HFF-Myc (cell line): ENCODE data around the gene ANKRD28.

Experiments
- DNase-seq: peaks from one replicate; pipeline ENCODE4 v3.0.0-alpha.2; 2011; ENCODE audit warnings: low read depth; ENCODE audit errors: extremely low read depth
- H3K4me3 ChIP-seq: replicated peaks from 2 replicates; pipeline ENCODE4 v1.5.1; 2011; ENCODE audit warnings: low read depth, mild to moderate bottlenecking, control low read depth, low read length
- CTCF ChIP-seq: IDR thresholded peaks from 2 replicates; pipeline ENCODE4 v1.5.1; 2012; ENCODE audit warnings: mild to moderate bottlenecking, low read depth, low read length, control low read depth; ENCODE audit errors: missing control alignments

The ANKRD28 gene

GRCh38 chr3:15635121-15635661 is 162.6 kb downstream of the ANKRD28 start:
- DNase-seq: peak; percentile 77
- H3K4me3 ChIP-seq: peak overlapping the region; percentile 15; the same call in 1 of the 2 replicates
- TF ChIP-seq CTCF: no peak

GRCh38 chr3:15634671-15635070 is 163.1 kb downstream of the ANKRD28 start:
- H3K4me3 ChIP-seq: no peak overlapping the region
- no peak for TF ChIP-seq CTCF
- DNase-seq: no peak

GRCh38 chr3:15633766-15634598 is 163.8 kb downstream of the ANKRD28 start:
- DNase-seq: no peak
- TF ChIP-seq CTCF: no peak
- no peak overlapping the region for H3K4me3 ChIP-seq

- no peak for DNase-seq
- TF ChIP-seq CTCF: no peak
- H3K4me3 ChIP-seq: no peak overlapping the region
Measured at GRCh38 chr3:15633159-15633558, 164.6 kb downstream of the ANKRD28 start.

GRCh38 chr3:15632212-15632580 is 165.6 kb downstream of the ANKRD28 start:
- no peak overlapping the region for H3K4me3 ChIP-seq
- TF ChIP-seq CTCF: no peak
- no peak for DNase-seq

GRCh38 chr3:15631426-15632211 is 166.2 kb downstream of the ANKRD28 start:
- no peak overlapping the region for H3K4me3 ChIP-seq
- no peak for TF ChIP-seq CTCF
- no peak for DNase-seq
